Islet of Langerhans (tissue), 1 donor: Measurements from ENCODE around the gene TTF2.

Experiments used
- FAIRE-seq: peaks from one replicate; lab custom pipeline; 2011; peaks lifted over from hg19 to GRCh38; lab: Jason Lieb, UNC

Gene TTF2

GRCh38 chr1:117059678-117060440, at the start of gene TTF2:
TSS of gene TTF2 (plus strand) at chr1:117060326. CDS start at chr1:117060347, 21 bp downstream.
- FAIRE-seq: peak; percentile 97

GRCh38 chr1:117011334-117011733, 48.8 kb upstream of the TTF2 start:
- no peak for FAIRE-seq

- FAIRE-seq: no peak
Observed at GRCh38 chr1:117013309-117013858, 46.7 kb upstream of the TTF2 start.

- FAIRE-seq: no peak
Observed at GRCh38 chr1:117014209-117014608, 45.9 kb upstream of the TTF2 start.

GRCh38 chr1:117015724-117016123, 44.4 kb upstream of the TTF2 start:
- FAIRE-seq: no peak

GRCh38 chr1:117017062-117017461, 43.1 kb upstream of the TTF2 start:
- no peak for FAIRE-seq

GRCh38 chr1:117017648-117018047, 42.5 kb upstream of the TTF2 start:
- FAIRE-seq: no peak

- no peak for FAIRE-seq
Observed at GRCh38 chr1:117020526-117021156, 39.5 kb upstream of the TTF2 start.

- no peak for FAIRE-seq
Observed at GRCh38 chr1:117022114-117022513, 38.0 kb upstream of the TTF2 start.

- FAIRE-seq: no peak
Observed at GRCh38 chr1:117025568-117025967, 34.6 kb upstream of the TTF2 start.

- no peak for FAIRE-seq
Observed at GRCh38 chr1:117026361-117026760, 33.8 kb upstream of the TTF2 start.

- no peak for FAIRE-seq
Observed at GRCh38 chr1:117029685-117030084, 30.4 kb upstream of the TTF2 start.

- no peak for FAIRE-seq
Observed at GRCh38 chr1:117030271-117030877, 29.8 kb upstream of the TTF2 start.

- no peak for FAIRE-seq
Observed at GRCh38 chr1:117032266-117032665, 27.9 kb upstream of the TTF2 start.

- no peak for FAIRE-seq
Observed at GRCh38 chr1:117032681-117033539, 27.2 kb upstream of the TTF2 start.

GRCh38 chr1:117033772-117034171, 26.4 kb upstream of the TTF2 start:
- no peak for FAIRE-seq

GRCh38 chr1:117034791-117035290, 25.3 kb upstream of the TTF2 start:
- FAIRE-seq: no peak

GRCh38 chr1:117036018-117036461, 24.1 kb upstream of the TTF2 start:
- FAIRE-seq: no peak

GRCh38 chr1:117037802-117038201, 22.3 kb upstream of the TTF2 start:
- no peak for FAIRE-seq

GRCh38 chr1:117038236-117038635, 21.9 kb upstream of the TTF2 start:
- no peak for FAIRE-seq

- no peak for FAIRE-seq
Observed at GRCh38 chr1:117044217-117044616, 15.9 kb upstream of the TTF2 start.

- no peak for FAIRE-seq
Observed at GRCh38 chr1:117045644-117046043, 14.5 kb upstream of the TTF2 start.
